ENCODE results near the gene SPOCK1. TPM values are rescaled to one million over a fixed set of nuclear protein-coding genes. Genes with fewer than 3 reads are reported as not detected.

SPOCK1 gene
- total and polyA plus RNA-seq, 4 donors = 0.07 to 0.18 (median 0.17) TPM; not detected in 1

- WGBS = 52% methylated on average over 2 of the region's 2 CpGs
- H3K36me3 ChIP-seq (ENCODE audit: control insufficient read depth in 4 of 4, insufficient read depth in 3 of 4, low read depth in 1 of 4, low read length in 3 of 4) = no peaks in the 10 kb centered on the region
These were observed 137.8 kb downstream of the SPOCK1 start for GRCh38 chr5:137361280-137361679.

GRCh38 chr5:137360607-137361006 lies 138.5 kb downstream of the SPOCK1 start:
- Histone ChIP-seq H3K27me3 (ENCODE audit: control insufficient read depth in 4 of 4, insufficient read depth in 4 of 4, low read length in 3 of 4) (no peaks in the 10 kb centered on the region), H3K4me3 (ENCODE audit: low read depth in 1 of 3, low read length in 3 of 3) (no peak overlapping the region), H3K27ac (ENCODE audit: low read depth in 1 of 2, low read length in 2 of 2) (no peak overlapping the region), H3K9me3 (ENCODE audit: control insufficient read depth in 4 of 4, low read length in 3 of 4) (peaks cover 0 to 3% (median 0%) of the 10 kb centered on the region in 4 donors), H3K9ac (ENCODE audit: low read depth in 1 of 2, low read length in 2 of 2) (no peak overlapping the region), H3K4me1 (ENCODE audit: control insufficient read depth in 4 of 4, insufficient read depth in 4 of 4, low read length in 3 of 4) (no peaks in the 10 kb centered on the region), H3K36me3 (ENCODE audit: control insufficient read depth in 4 of 4, insufficient read depth in 3 of 4, low read depth in 1 of 4, low read length in 3 of 4) (no peaks in the 10 kb centered on the region)
- no peak for DNase-seq (ENCODE audit: low spot score)
- no peak for TF ChIP-seq HNF4G (IDR thresholded peaks at IDR 0.05)
- no peak for TF ChIP-seq ZBTB33 (IDR thresholded peaks at IDR 0.05)
- TF ChIP-seq HNF4A (conservative IDR thresholded peaks at IDR 0.05) = no peak
- TF ChIP-seq GABPA (IDR thresholded peaks at IDR 0.05 in 1 of 2, conservative IDR thresholded peaks at IDR 0.05 in 1 of 2) = no peak
- TF ChIP-seq JUND (IDR thresholded peaks at IDR 0.05) = no peak
- TF ChIP-seq SP1 (IDR thresholded peaks at IDR 0.05) = no peak
- TF ChIP-seq ATF3 (IDR thresholded peaks at IDR 0.05) = no peak
- no peak for TF ChIP-seq FOXA1 (IDR thresholded peaks at IDR 0.05)
- TF ChIP-seq REST (IDR thresholded peaks at IDR 0.05) = no peak
- no peak for TF ChIP-seq MAX (IDR thresholded peaks at IDR 0.05)
- TF ChIP-seq EGR1 (IDR thresholded peaks at IDR 0.05; ENCODE audit: low read depth in 2 of 2) = no peak

More at GRCh38 chr5:137361280-137361679, 137.8 kb downstream of the SPOCK1 start:
- no peak for DNase-seq (ENCODE audit: low spot score)
- no peak for TF ChIP-seq MAX (IDR thresholded peaks at IDR 0.05)
- no peak for TF ChIP-seq JUND (IDR thresholded peaks at IDR 0.05)
- no peak for TF ChIP-seq TAF1 (conservative IDR thresholded peaks at IDR 0.05)
- no peak for TF ChIP-seq FOXA2 (IDR thresholded peaks at IDR 0.05)
- TF ChIP-seq HNF4G (IDR thresholded peaks at IDR 0.05) = no peak
- no peak for TF ChIP-seq RXRA (IDR thresholded peaks at IDR 0.05)
- no peak for TF ChIP-seq NR2F2 (IDR thresholded peaks at IDR 0.05)
- no peak for TF ChIP-seq FOXA1 (IDR thresholded peaks at IDR 0.05)
- no peak for TF ChIP-seq GABPA (IDR thresholded peaks at IDR 0.05 in 1 of 2, conservative IDR thresholded peaks at IDR 0.05 in 1 of 2)
- TF ChIP-seq HNF4A (conservative IDR thresholded peaks at IDR 0.05) = no peak
- no peak for TF ChIP-seq EGR1 (IDR thresholded peaks at IDR 0.05; ENCODE audit: low read depth in 2 of 2)
- no peaks in the 10 kb centered on the region for H3K9me3 ChIP-seq (ENCODE audit: control insufficient read depth in 4 of 4, low read length in 3 of 4)
- H3K27me3 ChIP-seq (ENCODE audit: control insufficient read depth in 4 of 4, insufficient read depth in 4 of 4, low read length in 3 of 4) = no peaks in the 10 kb centered on the region
- no peak overlapping the region for H3K9ac ChIP-seq (ENCODE audit: low read depth in 1 of 2, low read length in 2 of 2)
- no peak overlapping the region for H3K27ac ChIP-seq (ENCODE audit: low read depth in 1 of 2, low read length in 2 of 2)
- H3K4me3 ChIP-seq (ENCODE audit: low read depth in 1 of 3, low read length in 3 of 3) = no peak overlapping the region
- no peaks in the 10 kb centered on the region for H3K4me1 ChIP-seq (ENCODE audit: control insufficient read depth in 4 of 4, insufficient read depth in 4 of 4, low read length in 3 of 4)
